Left lung (tissue), 10 donors: Measurements from ENCODE around the gene RNF38. TPM values are rescaled to one million over a fixed set of nuclear protein-coding genes. Genes with fewer than 3 reads are reported as not detected.

Experiments
- ATAC-seq: fragments of 200-7000 bp; cut with Tn5 transposase; one replicate; pipeline ENCODE4 v1.9.1; 2020; ENCODE audit warnings: moderate library complexity
- DNase-seq, 4 donors: peaks; one replicate each; pipeline ENCODE4 v3.0.0-alpha.2; 2013 to 2020
- H3K27ac ChIP-seq, 2 donors: fragments of 200-600 bp; sonication (generic) in 1 of 2; one replicate each; pipeline versions ENCODE4 v1.5.0 to v1.8.0; 2020 to 2021
- H3K27me3 ChIP-seq, 2 donors: fragments of 200-600 bp; sonication (generic) in 1 of 2; one replicate each; pipeline versions ENCODE4 v1.5.0 to v1.8.0; 2020 to 2021
- H3K36me3 ChIP-seq, 2 donors: fragments of 200-600 bp; sonication (generic) in 1 of 2; one replicate each; pipeline versions ENCODE4 v1.5.0 to v1.8.0; 2020 to 2021
- H3K4me1 ChIP-seq, 2 donors: fragments of 200-600 bp; one replicate each; pipeline ENCODE4 v1.8.0; 2021
- H3K4me3 ChIP-seq, 2 donors: fragments of 200-600 bp; sonication (generic) in 1 of 2; one replicate each; pipeline versions ENCODE4 v1.5.0 to v1.8.0; 2020 to 2021; ENCODE audit warnings: mild to moderate bottlenecking in 1 of 2
- H3K9me3 ChIP-seq, 2 donors: fragments of 200-600 bp; sonication (generic) in 1 of 2; one replicate each; pipeline versions ENCODE4 v1.5.0 to v1.8.0; 2020 to 2021
- intact Hi-C, 2 donors: fragments of 100-400 bp; cut with DNase I; formaldehyde crosslinking; loops; one replicate each; pipeline versions ENCODE4 v1.11.2 to v1.14.2; 2022
- polyA plus RNA-seq, 6 donors: library from polyadenylated mRNA; unstranded; fragments of 120-200 nt; gene quantifications; one replicate each; pipeline ENCODE4 v1.2.1, GENCODE V29; 2013; ENCODE audit not compliant: insufficient read length in 6 of 6
- total RNA-seq, 2 donors: library from RNA; stranded (reverse); fragmentation: NEBNext Ultra II Directional; extraction: Animal tissue kit (Norgen Biotek cat#: 25700); gene quantifications; one replicate each; pipeline ENCODE4 v1.2.1, GENCODE V29; 2021
- TF ChIP-seq, protein P1 (sequence below), 2 donors: fragments of 200-600 bp; sonication (generic) in 1 of 2; IDR thresholded peaks; one replicate each; pipeline versions ENCODE4 v1.5.0 to v1.8.0; 2021; ENCODE audit warnings: antibody characterized with exemption in 2 of 2
- donor health status: DM: no; HTN: yes; CAD: no.
- donor health status: DM: no; HTN: no; CAD: no.

RNF38 gene
- total and polyA plus RNA-seq, 8 donors, result 35.5 to 47.2 (median 41.0) TPM

DNA sequence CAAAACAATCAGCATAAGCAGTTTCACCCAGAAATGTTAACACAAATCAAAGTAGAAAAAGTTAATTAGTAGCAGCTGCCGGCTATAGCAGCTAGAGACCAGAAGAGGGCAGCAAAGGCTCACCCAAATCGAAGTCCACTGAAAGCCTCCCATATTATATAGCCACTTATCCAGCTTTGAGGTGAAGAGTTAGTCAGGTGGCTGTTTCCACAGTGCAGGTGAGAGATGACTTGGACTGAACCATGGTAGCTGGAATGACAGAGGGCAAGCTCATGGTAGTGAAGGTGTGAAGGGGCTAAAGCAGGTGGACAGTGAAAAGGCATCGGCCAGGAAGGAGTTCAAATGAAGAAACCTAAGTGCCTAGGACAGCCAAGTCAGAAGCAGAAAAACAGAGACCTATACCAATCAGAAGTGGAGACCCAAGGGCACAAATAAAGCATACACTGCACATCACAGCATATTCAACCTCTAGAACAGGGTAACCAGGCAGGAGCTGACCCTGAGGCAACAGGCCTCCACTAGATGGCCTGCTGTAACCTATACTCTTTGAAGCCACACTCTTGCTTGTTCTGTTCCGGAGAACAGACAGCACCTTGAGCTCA, 7.2 kb upstream of the RNF38 start:
- ATAC-seq (peak; percentile 97), DNase-seq (peak in 3 of 4 donors; percentile 57 to 83 (median 58))
- Histone ChIP-seq H3K27me3 (no peaks in the 10 kb centered on the region), H3K27ac (no peak overlapping the region), H3K9me3 (no peaks in the 10 kb centered on the region), H3K36me3 (no peaks in the 10 kb centered on the region), H3K4me3 (no peak overlapping the region), H3K4me1 (peaks cover 0 to 8% of the 10 kb centered on the region in 2 donors)
- intact Hi-C loops, result loop anchor here in 1 of 2 donors (5.0 kb wide), 1 partner anchor 150 kb away; no protein-coding TSS in a partner anchor
- TF ChIP-seq, protein P1, sequence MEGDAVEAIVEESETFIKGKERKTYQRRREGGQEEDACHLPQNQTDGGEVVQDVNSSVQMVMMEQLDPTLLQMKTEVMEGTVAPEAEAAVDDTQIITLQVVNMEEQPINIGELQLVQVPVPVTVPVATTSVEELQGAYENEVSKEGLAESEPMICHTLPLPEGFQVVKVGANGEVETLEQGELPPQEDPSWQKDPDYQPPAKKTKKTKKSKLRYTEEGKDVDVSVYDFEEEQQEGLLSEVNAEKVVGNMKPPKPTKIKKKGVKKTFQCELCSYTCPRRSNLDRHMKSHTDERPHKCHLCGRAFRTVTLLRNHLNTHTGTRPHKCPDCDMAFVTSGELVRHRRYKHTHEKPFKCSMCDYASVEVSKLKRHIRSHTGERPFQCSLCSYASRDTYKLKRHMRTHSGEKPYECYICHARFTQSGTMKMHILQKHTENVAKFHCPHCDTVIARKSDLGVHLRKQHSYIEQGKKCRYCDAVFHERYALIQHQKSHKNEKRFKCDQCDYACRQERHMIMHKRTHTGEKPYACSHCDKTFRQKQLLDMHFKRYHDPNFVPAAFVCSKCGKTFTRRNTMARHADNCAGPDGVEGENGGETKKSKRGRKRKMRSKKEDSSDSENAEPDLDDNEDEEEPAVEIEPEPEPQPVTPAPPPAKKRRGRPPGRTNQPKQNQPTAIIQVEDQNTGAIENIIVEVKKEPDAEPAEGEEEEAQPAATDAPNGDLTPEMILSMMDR (IDR thresholded peaks at IDR 0.05), result peak; percentile 83 to 89

DNA sequence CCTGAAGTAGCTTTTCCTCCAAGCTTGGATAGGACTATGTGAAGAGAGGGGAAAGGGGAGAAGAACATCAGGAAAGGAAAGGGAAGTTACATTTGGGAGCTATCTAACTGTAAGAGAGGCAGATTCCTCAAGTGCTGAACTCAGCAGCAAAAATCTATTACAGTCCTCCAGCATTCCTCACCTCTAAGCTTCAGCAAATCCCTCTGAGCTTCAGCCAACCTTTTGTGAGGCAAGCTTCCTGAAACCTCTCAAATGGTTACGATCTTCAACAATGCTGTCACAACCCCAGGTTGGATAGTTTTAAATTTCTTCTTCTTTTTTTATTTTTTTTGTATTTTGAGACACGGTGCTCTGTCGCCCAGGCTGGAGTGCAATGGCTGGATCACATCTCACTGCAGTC, 2.5 kb upstream of the RNF38 start:
- H3K36me3 ChIP-seq, result no peaks in the 10 kb centered on the region

DNA sequence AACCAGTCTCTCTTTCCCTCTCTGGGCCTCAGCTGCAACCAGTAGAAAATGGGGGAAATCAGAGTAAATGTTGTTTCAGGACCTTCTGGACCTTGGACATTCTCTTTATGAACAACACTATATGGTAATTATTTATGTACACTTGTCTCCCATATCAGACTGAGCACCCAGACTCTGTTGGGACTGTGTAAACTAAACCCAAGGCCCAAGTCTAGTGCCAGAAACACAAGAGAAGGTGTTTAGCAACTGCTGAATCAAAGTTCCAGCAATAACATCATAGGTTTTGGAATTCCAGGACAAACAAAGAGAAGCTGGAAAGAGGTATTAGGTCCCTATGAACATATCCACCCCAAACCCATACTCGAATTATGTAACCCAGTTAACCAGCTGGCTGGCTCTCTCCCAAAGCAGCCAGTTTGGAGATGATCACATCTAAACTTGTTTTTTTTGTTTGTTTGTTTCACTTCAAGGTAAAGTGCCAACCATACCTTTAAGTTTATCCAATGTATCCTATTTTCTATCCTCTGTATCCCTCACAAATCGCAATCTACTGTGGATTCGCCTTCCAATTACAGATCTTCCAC, 1.9 kb upstream of the RNF38 start:
- DNase-seq, result no peak
- H3K36me3 ChIP-seq, result no peaks in the 10 kb centered on the region
- H3K27ac ChIP-seq, result no peak overlapping the region
- no peaks in the 10 kb centered on the region for H3K9me3 ChIP-seq
- no peak for ATAC-seq
- peak overlapping the region in 1 of 2 donors; percentile 94 for H3K4me3 ChIP-seq
- H3K27me3 ChIP-seq, result no peaks in the 10 kb centered on the region
- H3K4me1 ChIP-seq, result peaks cover 19 to 32% of the 10 kb centered on the region in 2 donors
- intact Hi-C loops, result no loop called here
- TF ChIP-seq, protein P1 (IDR thresholded peaks at IDR 0.05), result no peak

More for the DNA sequence above, 2.5 kb upstream of the RNF38 start:
- Histone ChIP-seq H3K4me1 (peaks cover 19 to 34% of the 10 kb centered on the region in 2 donors), H3K9me3 (no peaks in the 10 kb centered on the region), H3K27ac (no peak overlapping the region), H3K27me3 (no peaks in the 10 kb centered on the region), H3K4me3 (no peak overlapping the region)
- no peak for ATAC-seq
- intact Hi-C loops, result no loop called here
- DNase-seq, result no peak
- TF ChIP-seq, protein P1 (IDR thresholded peaks at IDR 0.05), result no peak

DNA sequence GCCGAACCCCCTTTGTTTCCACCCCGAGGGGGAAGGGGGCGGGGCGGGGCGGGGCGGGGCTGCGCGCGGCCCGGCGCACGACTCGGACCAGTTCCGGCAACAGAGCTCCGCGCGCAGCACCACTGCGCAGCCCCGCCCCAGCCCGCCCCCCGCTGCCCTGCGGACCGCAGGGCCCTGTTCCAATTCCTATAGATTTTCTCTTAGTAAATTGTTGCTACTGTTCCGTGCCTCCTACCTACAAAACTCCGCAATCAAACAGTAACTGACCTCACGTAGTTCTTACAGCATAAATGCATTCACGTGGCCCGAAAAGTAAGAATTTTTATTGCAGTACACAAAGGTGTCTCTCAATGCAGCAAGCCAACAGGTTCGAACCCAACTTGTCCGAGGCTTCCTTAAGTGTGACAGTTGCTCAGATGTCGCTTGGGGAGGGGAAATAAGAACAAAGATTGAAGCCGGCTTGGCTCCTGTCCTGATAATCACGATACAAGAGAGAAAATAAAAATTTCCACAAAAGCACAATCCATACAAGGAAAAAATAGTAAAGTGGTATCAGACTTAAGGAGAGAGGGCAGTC, 1.2 kb upstream of the RNF38 start:
- intact Hi-C loops, result no loop called here
- H3K27me3 ChIP-seq, result no peaks in the 10 kb centered on the region
- H3K9me3 ChIP-seq, result no peaks in the 10 kb centered on the region
- H3K4me1 ChIP-seq, result peaks cover 19 to 35% of the 10 kb centered on the region in 2 donors
- peak overlapping the region; percentile 78 to 94 for H3K4me3 ChIP-seq
- peak overlapping the region; percentile 93 to 97 for H3K27ac ChIP-seq
- peak; percentile 86 for ATAC-seq
- TF ChIP-seq, protein P1 (IDR thresholded peaks at IDR 0.05), result no peak
- no peaks in the 10 kb centered on the region for H3K36me3 ChIP-seq
- DNase-seq, result peak in 1 of 4 donors; percentile 86
